GM12865 (cell line): ENCODE measurements around the gene NUBP1.

Experiments
- DNase-seq: peaks from one replicate; pipeline ENCODE4 v3.0.0; 2010; ENCODE audit warnings: low read depth
- H3K4me3 ChIP-seq: 2 replicates; pipeline ENCODE4 v1.5.1; 2011; ENCODE audit warnings: mild to moderate bottlenecking, low read depth, low read length, control low read depth
- CTCF ChIP-seq: IDR thresholded peaks from 2 replicates; pipeline ENCODE4 v1.5.1; 2011; ENCODE audit warnings: low read length, control low read depth, low read depth, inconsistent platforms; ENCODE audit not compliant: insufficient read depth; ENCODE audit errors: missing control alignments

NUBP1 gene

GRCh38 chr16:10817514-10817913, 73.9 kb downstream of the NUBP1 start:
- DNase-seq, result no peak
- no peak for TF ChIP-seq CTCF
- H3K4me3 ChIP-seq, result no peak overlapping the region

- no peak within 1 kb of the TSS for H3K4me3 ChIP-seq
- no peak for TF ChIP-seq CTCF
- no peak for DNase-seq
Observed at GRCh38 chr16:10817963-10818941, 74.6 kb downstream of the NUBP1 start, which contains the start of gene TVP23A. Gene TVP23A (minus strand): TSS chr16:10818794. CDS start chr16:10818493, 301 bp downstream.
